Central memory CD8-positive, alpha-beta T cell (primary cell): ENCODE measurements around the gene LTBP2.
"Not testable (repeated sequence)": the region's sequence is repeated elsewhere in the genome, so short reads cannot be mapped to it uniquely, and the experiment has no call there.

Source experiments
- ATAC-seq: fragments of 150-1000 bp; cut with Tn5 transposase; replicated peaks from 2 replicates; pipeline ENCODE4 v1.10.0; 2022; ENCODE audit warnings: mild to moderate bottlenecking, moderate FRiP score, moderate number of reproducible peaks; ENCODE audit not compliant: poor library complexity, severe bottlenecking; ENCODE audit errors: extremely low read depth
- DNase-seq, 2 donors: peaks; one replicate each; pipeline ENCODE4 v3.0.0; 2021; ENCODE audit warnings: low spot score in 2 of 2
- H3K27ac Mint-ChIP-seq: one replicate; pipeline ENCODE4 v1.8.0; 2022; ENCODE audit warnings: low read depth, mild to moderate bottlenecking, moderate library complexity, mixed read lengths
- H3K27me3 Mint-ChIP-seq: one replicate; pipeline ENCODE4 v1.8.0; 2022; ENCODE audit warnings: mixed read lengths
- H3K36me3 Mint-ChIP-seq: one replicate; pipeline ENCODE4 v1.8.0; 2022; ENCODE audit warnings: mild to moderate bottlenecking, moderate library complexity, mixed read lengths; ENCODE audit not compliant: insufficient read depth
- H3K4me1 Mint-ChIP-seq: one replicate; pipeline ENCODE4 v1.8.0; 2022; ENCODE audit warnings: mixed read lengths
- H3K4me3 Mint-ChIP-seq: one replicate; pipeline ENCODE4 v1.8.0; 2022; ENCODE audit warnings: mild to moderate bottlenecking, moderate library complexity, mixed read lengths
- H3K9me3 Mint-ChIP-seq: one replicate; pipeline ENCODE4 v1.8.0; 2022; ENCODE audit warnings: mixed read lengths

LTBP2 gene

GRCh38 chr14:74539503-74539902, 72.5 kb downstream of the LTBP2 start:
- ATAC-seq (no peak), DNase-seq (no peak)
- Mint-ChIP-seq H3K4me3 (no peak overlapping the region), H3K36me3 (peaks cover 1% of the 10 kb centered on the region), H3K9me3 (no peaks in the 10 kb centered on the region), H3K27me3 (peaks cover 9% of the 10 kb centered on the region), H3K27ac (no peak overlapping the region), H3K4me1 (no peaks in the 10 kb centered on the region)

GRCh38 chr14:74538411-74539391, 73.3 kb downstream of the LTBP2 start:
- ATAC-seq = no peak
- Mint-ChIP-seq H3K27ac (no peak overlapping the region), H3K4me1 (no peaks in the 10 kb centered on the region), H3K27me3 (peaks cover 5% of the 10 kb centered on the region), H3K9me3 (no peaks in the 10 kb centered on the region), H3K4me3 (no peak overlapping the region), H3K36me3 (peaks cover 1% of the 10 kb centered on the region)
- no peak for DNase-seq

- H3K4me3 Mint-ChIP-seq, H3K9me3 Mint-ChIP-seq, DNase-seq, H3K27me3 Mint-ChIP-seq, H3K27ac Mint-ChIP-seq, ATAC-seq, H3K36me3 Mint-ChIP-seq, H3K4me1 Mint-ChIP-seq: not testable (repeated sequence)
These were observed 75.7 kb downstream of the LTBP2 start for GRCh38 chr14:74536336-74536735.

GRCh38 chr14:74535756-74536325, 76.2 kb downstream of the LTBP2 start:
- Mint-ChIP-seq H3K9me3 (no peaks in the 10 kb centered on the region), H3K27ac (no peak overlapping the region), H3K36me3 (no peaks in the 10 kb centered on the region), H3K4me1 (no peaks in the 10 kb centered on the region), H3K4me3 (no peak overlapping the region), H3K27me3 (no peaks in the 10 kb centered on the region)
- DNase-seq (no peak), ATAC-seq (no peak)

- ATAC-seq (no peak), DNase-seq (no peak)
- H3K4me1 Mint-ChIP-seq = no peaks in the 10 kb centered on the region
- H3K27me3 Mint-ChIP-seq = no peaks in the 10 kb centered on the region
- no peak overlapping the region for H3K4me3 Mint-ChIP-seq
- H3K36me3 Mint-ChIP-seq = no peaks in the 10 kb centered on the region
- H3K9me3 Mint-ChIP-seq = no peaks in the 10 kb centered on the region
- no peak overlapping the region for H3K27ac Mint-ChIP-seq
These were observed 78.5 kb downstream of the LTBP2 start for GRCh38 chr14:74533576-74533975.

- no peaks in the 10 kb centered on the region for H3K27me3 Mint-ChIP-seq
- H3K27ac Mint-ChIP-seq = no peak overlapping the region
- ATAC-seq (no peak), DNase-seq (no peak)
- no peak overlapping the region for H3K4me3 Mint-ChIP-seq
- no peaks in the 10 kb centered on the region for H3K4me1 Mint-ChIP-seq
- no peaks in the 10 kb centered on the region for H3K36me3 Mint-ChIP-seq
- no peaks in the 10 kb centered on the region for H3K9me3 Mint-ChIP-seq
These were observed 79.8 kb downstream of the LTBP2 start for GRCh38 chr14:74532246-74532645.

GRCh38 chr14:74531467-74531866, 80.6 kb downstream of the LTBP2 start:
- Mint-ChIP-seq H3K4me1 (no peaks in the 10 kb centered on the region), H3K36me3 (no peaks in the 10 kb centered on the region), H3K9me3 (no peaks in the 10 kb centered on the region), H3K27ac (no peak overlapping the region), H3K27me3 (peaks cover 4% of the 10 kb centered on the region), H3K4me3 (no peak overlapping the region)
- no peak for DNase-seq
- ATAC-seq = no peak

- H3K36me3 Mint-ChIP-seq = no peaks in the 10 kb centered on the region
- DNase-seq (no peak), ATAC-seq (no peak)
- H3K4me3 Mint-ChIP-seq = no peak overlapping the region
- H3K27me3 Mint-ChIP-seq = peaks cover 9% of the 10 kb centered on the region
- no peaks in the 10 kb centered on the region for H3K9me3 Mint-ChIP-seq
- peaks cover 2% of the 10 kb centered on the region for H3K4me1 Mint-ChIP-seq
- H3K27ac Mint-ChIP-seq = no peak overlapping the region
These were observed 81.0 kb downstream of the LTBP2 start for GRCh38 chr14:74531006-74531405.

GRCh38 chr14:74528886-74529285, 83.2 kb downstream of the LTBP2 start:
- no peak overlapping the region for H3K4me3 Mint-ChIP-seq
- peaks cover 5% of the 10 kb centered on the region for H3K4me1 Mint-ChIP-seq
- DNase-seq (no peak), ATAC-seq (no peak)
- H3K9me3 Mint-ChIP-seq = no peaks in the 10 kb centered on the region
- H3K36me3 Mint-ChIP-seq = peaks cover 1% of the 10 kb centered on the region
- H3K27ac Mint-ChIP-seq = no peak overlapping the region
- peaks cover 24% of the 10 kb centered on the region for H3K27me3 Mint-ChIP-seq

- DNase-seq (no peak), ATAC-seq (no peak)
- no peaks in the 10 kb centered on the region for H3K9me3 Mint-ChIP-seq
- peaks cover 5% of the 10 kb centered on the region for H3K4me1 Mint-ChIP-seq
- no peak overlapping the region for H3K4me3 Mint-ChIP-seq
- peaks cover 29% of the 10 kb centered on the region for H3K27me3 Mint-ChIP-seq
- H3K36me3 Mint-ChIP-seq = peaks cover 1% of the 10 kb centered on the region
- no peak overlapping the region for H3K27ac Mint-ChIP-seq
These were observed 83.6 kb downstream of the LTBP2 start for GRCh38 chr14:74528406-74528805.

GRCh38 chr14:74527736-74528280, 84.2 kb downstream of the LTBP2 start:
- ATAC-seq (no peak), DNase-seq (no peak)
- H3K4me1 Mint-ChIP-seq = peaks cover 5% of the 10 kb centered on the region
- H3K9me3 Mint-ChIP-seq = no peaks in the 10 kb centered on the region
- peaks cover 1% of the 10 kb centered on the region for H3K36me3 Mint-ChIP-seq
- peaks cover 30% of the 10 kb centered on the region for H3K27me3 Mint-ChIP-seq
- no peak overlapping the region for H3K4me3 Mint-ChIP-seq
- peak overlapping the region; percentile 13 for H3K27ac Mint-ChIP-seq

GRCh38 chr14:74526854-74527585, 85.0 kb downstream of the LTBP2 start:
- no peaks in the 10 kb centered on the region for H3K9me3 Mint-ChIP-seq

More at GRCh38 chr14:74526854-74527585, 85.0 kb downstream of the LTBP2 start:
- Mint-ChIP-seq H3K27ac (peak overlapping the region; percentile 13), H3K36me3 (peaks cover 1% of the 10 kb centered on the region), H3K27me3 (peaks cover 30% of the 10 kb centered on the region), H3K4me1 (peaks cover 5% of the 10 kb centered on the region), H3K4me3 (no peak overlapping the region)
- ATAC-seq (no peak), DNase-seq (no peak)
